NCI-H1694 (cell line): ENCODE measurements around the gene SSC5D.
A peak's percentile ranks its signal among the peaks of the same experiment; 100 is the strongest.

Experiments
- DNase-seq: peaks from one replicate; lab custom pipeline; 2025; lab: John Stamatoyannopoulos, UW

SSC5D gene

DNA sequence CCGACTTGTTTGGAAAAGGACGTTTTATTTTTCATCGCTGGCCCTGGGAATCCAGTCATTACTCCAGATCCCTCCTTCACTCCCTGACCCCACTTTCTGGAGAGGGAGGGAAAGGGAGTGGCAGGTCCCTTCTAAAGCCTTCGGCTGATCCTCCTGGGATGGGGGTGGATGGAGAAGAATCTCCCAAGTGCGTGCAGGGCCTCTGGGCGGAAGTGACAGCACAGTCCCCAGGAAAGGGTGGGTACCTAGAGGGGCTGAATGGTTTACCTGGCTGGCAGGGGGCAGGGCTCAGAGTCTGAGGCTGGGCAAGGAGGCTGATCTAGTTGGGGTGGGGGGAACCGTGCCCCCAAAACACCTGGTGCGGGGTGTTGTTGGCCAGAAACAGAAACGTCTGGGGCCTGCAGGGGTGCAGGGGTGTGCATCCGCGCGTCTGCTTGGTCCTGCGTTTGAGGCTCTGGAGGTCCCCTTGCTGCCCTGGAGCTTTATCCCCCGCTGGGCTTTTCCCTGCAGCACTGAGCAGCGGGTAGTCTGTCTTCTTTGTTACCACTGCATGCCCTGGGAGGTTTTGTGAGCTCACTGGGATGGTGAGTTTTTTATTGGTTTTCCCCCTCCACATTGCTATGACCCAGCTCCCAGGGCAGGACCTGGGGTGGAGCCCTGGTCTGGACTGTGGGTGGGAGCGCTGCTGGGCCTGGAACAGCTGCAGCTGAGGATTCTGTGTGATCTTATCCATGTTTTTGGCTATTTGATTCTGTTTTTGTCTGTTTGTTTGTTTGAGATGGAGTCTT, 14.8 kb upstream of the SSC5D start:
- DNase-seq: no peak

- no peak for DNase-seq
Measured at GRCh38 chr19:55474269-55475265, 13.7 kb upstream of the SSC5D start.

- DNase-seq: peak; percentile 91
Measured at GRCh38 chr19:55476100-55476775, 12.0 kb upstream of the SSC5D start, which contains the start of gene ZNF628. Gene ZNF628, plus strand, starts transcription at chr19:55476617. Its CDS starts 3,294 bp downstream, at chr19:55479911.

DNA sequence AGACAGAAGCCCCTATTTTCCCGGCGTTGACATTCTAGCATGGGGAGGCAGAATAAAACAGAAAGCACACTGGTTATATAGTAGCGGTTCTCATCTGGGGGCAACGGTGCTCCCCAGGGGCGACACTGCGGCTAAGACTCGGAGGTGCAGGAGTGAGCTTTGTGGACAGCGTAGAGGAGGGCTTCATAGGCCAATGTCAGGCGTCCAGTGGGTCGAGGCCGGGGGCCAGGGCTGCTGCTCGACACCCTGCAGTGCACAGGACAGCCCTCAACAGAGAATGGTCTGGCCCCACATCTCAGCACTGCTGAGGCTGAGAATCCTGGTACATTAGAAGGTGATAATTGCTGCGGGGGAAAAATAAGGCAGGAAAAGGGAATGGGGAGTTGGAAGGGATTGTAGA, 10.3 kb upstream of the SSC5D start:
- no peak for DNase-seq

DNA sequence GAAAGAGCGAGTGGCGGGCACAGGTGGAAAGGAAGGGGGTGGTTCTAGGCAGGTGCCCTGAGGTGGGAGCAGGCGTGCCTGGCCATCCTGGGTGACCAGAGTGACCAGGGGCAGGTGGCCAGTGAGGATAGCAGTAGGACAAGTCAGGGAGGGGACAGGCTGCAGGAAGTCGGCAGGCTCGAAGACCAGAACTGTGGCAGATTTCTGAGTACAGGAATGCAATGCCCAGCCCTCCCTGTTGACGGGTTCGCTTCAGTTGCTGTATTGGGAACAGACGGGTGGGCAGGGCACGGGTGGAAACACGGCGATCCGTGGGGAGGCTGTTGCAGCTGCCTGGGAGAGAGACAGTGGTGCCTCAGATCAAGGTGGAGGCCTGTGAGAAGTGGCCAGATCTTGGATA, 9.9 kb upstream of the SSC5D start:
- DNase-seq: no peak

- DNase-seq: no peak
Measured at GRCh38 chr19:55479045-55479444, 9.2 kb upstream of the SSC5D start.

- DNase-seq: no peak
Measured at GRCh38 chr19:55479451-55480230, 8.6 kb upstream of the SSC5D start.

DNA sequence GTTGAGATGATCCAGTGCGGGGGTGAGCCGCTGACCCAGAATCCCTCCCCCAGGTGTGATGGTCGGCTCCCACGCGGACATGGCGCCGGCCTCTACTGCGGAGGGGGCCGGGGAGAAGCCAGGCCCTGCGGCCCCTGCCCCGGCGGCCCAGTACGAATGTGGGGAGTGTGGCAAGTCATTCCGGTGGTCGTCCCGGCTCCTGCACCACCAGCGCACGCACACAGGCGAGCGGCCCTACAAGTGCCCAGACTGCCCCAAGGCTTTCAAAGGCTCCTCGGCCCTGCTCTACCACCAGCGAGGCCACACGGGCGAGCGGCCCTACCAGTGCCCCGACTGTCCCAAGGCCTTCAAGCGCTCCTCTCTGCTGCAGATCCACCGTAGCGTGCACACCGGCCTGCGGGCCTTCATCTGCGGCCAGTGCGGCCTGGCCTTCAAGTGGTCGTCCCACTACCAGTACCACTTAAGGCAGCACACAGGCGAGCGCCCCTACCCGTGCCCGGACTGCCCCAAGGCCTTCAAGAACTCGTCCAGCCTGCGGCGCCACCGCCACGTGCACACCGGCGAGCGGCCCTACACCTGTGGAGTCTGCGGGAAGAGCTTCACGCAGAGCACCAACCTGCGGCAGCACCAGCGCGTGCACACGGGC, 7.0 kb upstream of the SSC5D start:
- DNase-seq: no peak

DNA sequence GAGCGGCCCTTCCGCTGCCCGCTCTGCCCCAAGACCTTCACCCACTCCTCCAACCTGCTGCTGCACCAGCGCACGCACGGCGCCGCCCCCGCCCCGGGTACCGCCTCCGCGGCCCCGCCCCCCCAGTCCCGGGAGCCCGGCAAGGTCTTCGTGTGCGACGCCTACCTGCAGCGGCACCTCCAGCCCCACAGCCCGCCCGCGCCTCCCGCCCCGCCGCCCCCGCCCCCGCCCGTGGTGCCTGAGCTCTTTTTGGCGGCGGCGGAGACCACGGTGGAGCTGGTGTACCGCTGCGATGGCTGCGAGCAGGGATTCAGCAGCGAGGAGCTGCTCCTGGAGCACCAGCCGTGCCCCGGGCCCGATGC, 6.5 kb upstream of the SSC5D start:
- no peak for DNase-seq

DNA sequence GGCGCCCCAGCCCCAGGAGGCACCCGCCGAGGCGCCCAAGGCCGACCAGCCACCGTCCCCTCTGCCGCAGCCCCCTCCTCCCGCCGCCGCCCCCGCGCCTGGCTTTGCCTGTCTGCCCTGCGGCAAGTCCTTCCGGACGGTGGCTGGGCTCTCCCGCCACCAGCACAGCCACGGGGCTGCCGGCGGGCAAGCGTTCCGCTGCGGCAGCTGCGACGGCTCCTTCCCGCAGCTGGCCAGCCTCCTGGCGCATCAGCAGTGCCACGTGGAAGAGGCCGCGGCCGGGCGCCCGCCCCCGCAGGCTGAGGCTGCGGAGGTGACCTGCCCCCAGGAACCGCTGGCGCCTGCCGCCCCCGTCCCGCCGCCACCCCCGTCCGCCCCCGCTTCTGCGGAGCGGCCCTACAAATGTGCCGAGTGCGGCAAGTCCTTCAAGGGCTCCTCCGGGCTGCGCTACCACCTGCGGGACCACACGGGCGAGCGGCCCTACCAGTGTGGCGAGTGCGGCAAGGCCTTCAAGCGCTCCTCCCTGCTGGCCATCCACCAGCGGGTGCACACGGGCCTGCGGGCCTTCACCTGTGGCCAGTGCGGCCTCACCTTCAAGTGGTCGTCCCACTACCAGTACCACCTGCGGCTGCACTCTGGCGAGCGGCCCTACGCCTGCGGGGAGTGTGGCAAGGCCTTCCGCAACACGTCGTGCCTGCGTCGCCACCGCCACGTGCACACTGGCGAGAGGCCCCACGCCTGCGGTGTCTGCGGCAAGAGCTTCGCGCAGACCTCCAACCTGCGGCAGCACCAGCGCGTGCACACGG, 5.9 kb upstream of the SSC5D start:
- DNase-seq: no peak

- DNase-seq: no peak
Measured at GRCh38 chr19:55482967-55483705, 5.1 kb upstream of the SSC5D start.

- no peak for DNase-seq
Measured at GRCh38 chr19:55483706-55484592, 4.3 kb upstream of the SSC5D start.

DNA sequence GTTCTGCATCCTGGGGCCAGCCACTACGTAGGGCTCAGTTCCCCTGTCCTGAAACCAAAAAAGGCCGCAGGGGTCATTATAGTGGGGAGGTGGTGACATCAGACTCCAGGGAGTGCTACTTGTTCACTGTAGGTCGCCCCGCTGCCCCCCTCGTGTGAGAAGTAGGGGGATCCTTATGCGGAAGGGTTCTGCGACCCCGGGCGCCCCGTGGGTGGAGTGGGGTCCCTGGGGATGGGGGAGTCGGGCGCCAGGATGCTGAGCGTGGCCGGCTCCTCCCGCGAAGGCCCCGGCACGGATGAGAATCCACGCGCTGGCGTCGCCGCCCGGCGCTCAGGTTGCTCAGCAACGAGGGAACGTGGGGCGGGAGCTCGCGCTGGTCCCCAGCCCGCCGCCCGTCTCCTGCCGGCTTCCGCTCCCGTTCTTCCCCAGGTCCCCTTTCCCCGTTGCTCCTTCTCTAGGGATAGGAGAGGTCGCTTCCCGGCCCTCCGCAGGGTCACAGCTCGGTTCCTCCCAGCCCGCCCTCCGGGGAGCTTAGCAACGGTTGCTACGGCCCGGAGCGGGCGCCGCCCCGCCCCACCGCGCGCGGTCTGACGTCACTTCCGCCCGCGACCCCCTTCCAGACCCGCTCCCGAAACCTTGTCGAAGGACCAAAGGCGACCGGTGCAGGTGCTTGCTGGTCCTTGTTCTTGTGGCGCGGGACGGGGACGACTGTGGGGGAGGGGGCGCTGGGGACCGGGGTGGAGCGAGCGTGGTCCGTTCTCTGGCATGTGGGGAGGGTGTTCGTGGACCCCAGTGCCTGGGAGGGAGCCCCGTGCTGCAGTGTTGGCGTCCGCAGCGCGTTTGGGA, 3.4 kb upstream of the SSC5D start, which contains the start of gene NAT14:
Gene NAT14, plus strand, starts transcription at position 596 of the 846 bp plus-strand sequence. CDS start 521 bp downstream, outside the sequence.
- DNase-seq: peak; percentile 64

GRCh38 chr19:55485439-55486011, 2.7 kb upstream of the SSC5D start:
- DNase-seq: no peak

- DNase-seq: no peak
Measured at GRCh38 chr19:55486043-55486970, 1.9 kb upstream of the SSC5D start.
